IMR-90 (cell line): ENCODE measurements around the gene IRF2BP2. TPM values are rescaled to one million over a fixed set of nuclear protein-coding genes. Genes with fewer than 3 reads are reported as not detected.

ENCODE experiments used
- ATAC-seq: fragments of 200-7000 bp; cut with Tn5 transposase; 2 replicates; pipeline ENCODE4 v1.9.1; 2020; ENCODE audit warnings: low read depth, mild to moderate bottlenecking, moderate library complexity
- BruUV-seq: library from RNA; stranded (reverse); fragments of 400-500 nt; replicated peaks from 2 replicates; lab custom pipeline; 2021; lab: Mats Ljungman, UMichigan
- CTCF ChIA-PET: fragments of 300-600 bp; formaldehyde crosslinking; extraction: SDS; loops from one replicate; lab custom pipeline; 2021; ENCODE audit warnings: antibody characterized with exemption; lab: Yijun Ruan, JAX
- POLR2A ChIA-PET: fragments of 300-600 bp; sonication (Branson Sonifier 250); formaldehyde crosslinking; loops from one replicate; lab custom pipeline; 2022; ENCODE audit warnings: antibody characterized with exemption; ENCODE audit not compliant: unreplicated experiment; lab: Charles Lee
- DNase-seq: peaks from one replicate; pipeline ENCODE4 v3.0.0; 2013
- H2AFZ ChIP-seq: replicated peaks from 2 replicates; pipeline ENCODE3; 2013; ENCODE audit warnings: low read length, mild to moderate bottlenecking; ENCODE audit not compliant: poor library complexity
- H2AK5ac ChIP-seq: 2 replicates; pipeline ENCODE4 v1.6.1; 2013; ENCODE audit warnings: low read depth, low read length, inconsistent platforms
- H2AK9ac ChIP-seq: replicated peaks from 2 replicates; pipeline ENCODE3; 2013; ENCODE audit warnings: mild to moderate bottlenecking, low read depth, low read length, moderate library complexity; ENCODE audit not compliant: poor library complexity
- H2BK120ac ChIP-seq: 2 replicates; pipeline ENCODE4 v1.6.1; 2013; ENCODE audit warnings: low read depth, low read length, inconsistent platforms
- H2BK15ac ChIP-seq: 3 replicates; pipeline ENCODE4 v1.6.1; 2013; ENCODE audit warnings: low read depth, low read length, inconsistent platforms
- H2BK20ac ChIP-seq: 2 replicates; pipeline ENCODE4 v1.6.1; 2013; ENCODE audit warnings: low read depth, mild to moderate bottlenecking, inconsistent platforms, low read length, moderate library complexity
- H2BK5ac ChIP-seq: 2 replicates; pipeline ENCODE4 v1.6.1; 2013; ENCODE audit warnings: mild to moderate bottlenecking, low read depth, low read length, inconsistent platforms; ENCODE audit not compliant: poor library complexity, severe bottlenecking
- H3K14ac ChIP-seq: replicated peaks from 2 replicates; pipeline ENCODE4 v1.6.1; 2013; ENCODE audit warnings: low read depth, low read length, inconsistent platforms
- H3K18ac ChIP-seq: 2 replicates; pipeline ENCODE4 v1.6.1; 2013; ENCODE audit warnings: low read depth, low read length, control low read depth
- H3K23ac ChIP-seq: 2 replicates; pipeline ENCODE4 v1.6.1; 2013; ENCODE audit warnings: low read depth, low read length, inconsistent platforms
- H3K27ac ChIP-seq: 2 replicates; pipeline ENCODE4 v1.5.1; 2013; ENCODE audit warnings: mild to moderate bottlenecking, control low read depth, low read length; ENCODE audit not compliant: insufficient read depth
- H3K27me3 ChIP-seq: 2 replicates; pipeline ENCODE4 v1.6.1; 2013; ENCODE audit warnings: low read length; ENCODE audit not compliant: control insufficient read depth, insufficient read depth
- H3K36me3 ChIP-seq: 2 replicates; pipeline ENCODE4 v1.6.1; 2013; ENCODE audit warnings: low read length, mixed read lengths; ENCODE audit not compliant: control insufficient read depth, insufficient read depth
- H3K4ac ChIP-seq: 2 replicates; pipeline ENCODE4 v1.6.1; 2013; ENCODE audit warnings: low read depth, low read length, inconsistent platforms
- H3K4me1 ChIP-seq: 2 replicates; pipeline ENCODE4 v1.6.1; 2013; ENCODE audit warnings: low read length, mixed read lengths; ENCODE audit not compliant: control insufficient read depth, insufficient read depth
- H3K4me2 ChIP-seq: 2 replicates; pipeline ENCODE4 v1.6.1; 2013; ENCODE audit warnings: low read depth, mild to moderate bottlenecking, control low read depth, low read length, moderate library complexity
- H3K4me3 ChIP-seq: 2 replicates; pipeline ENCODE4 v1.5.1; 2013; ENCODE audit warnings: low read depth, mild to moderate bottlenecking, control low read depth, low read length, moderate library complexity; ENCODE audit not compliant: insufficient read depth
- H3K56ac ChIP-seq: 2 replicates; pipeline ENCODE4 v1.6.1; 2013; ENCODE audit warnings: low read length, inconsistent platforms; ENCODE audit not compliant: insufficient read depth; ENCODE audit errors: extremely low read depth
- H3K79me1 ChIP-seq, 2 experiments: 2 replicates each; pipeline ENCODE4 v1.6.1; 2013; ENCODE audit warnings: low read length in 2 of 2, inconsistent platforms in 1 of 2, low read depth in 1 of 2
- H3K9ac ChIP-seq: 2 replicates; pipeline ENCODE4 v1.6.1; 2013; ENCODE audit warnings: low read depth, low read length, control low read depth
- H3K9me1 ChIP-seq: 2 replicates; pipeline ENCODE4 v1.6.1; 2013; ENCODE audit warnings: low read length, inconsistent platforms; ENCODE audit not compliant: insufficient read depth
- H3K9me3 ChIP-seq: 2 replicates; pipeline ENCODE4 v1.6.1; 2013; ENCODE audit warnings: low read length; ENCODE audit not compliant: control insufficient read depth, insufficient read depth
- H4K20me1 ChIP-seq: 2 replicates; pipeline ENCODE4 v1.6.1; 2013; ENCODE audit warnings: low read length, inconsistent platforms; ENCODE audit not compliant: insufficient read depth
- H4K5ac ChIP-seq: 2 replicates; pipeline ENCODE4 v1.6.1; 2013; ENCODE audit warnings: mild to moderate bottlenecking, low read depth, low read length, control low read depth
- H4K8ac ChIP-seq, 2 experiments: 2 replicates each; pipeline ENCODE4 v1.6.1; 2013; ENCODE audit warnings: low read depth in 2 of 2, low read length in 2 of 2, control low read depth in 1 of 2, inconsistent platforms in 1 of 2
- H4K91ac ChIP-seq: 2 replicates; pipeline ENCODE4 v1.6.1; 2013; ENCODE audit warnings: low read depth, low read length, inconsistent platforms; ENCODE audit not compliant: insufficient read depth
- CHD1 ChIP-seq: IDR thresholded peaks from 2 replicates; pipeline ENCODE4 v1.6.1; 2012; ENCODE audit warnings: low read depth, low read length, improper control_type of control experiment
- RAD21 ChIP-seq: IDR thresholded peaks from 2 replicates; pipeline ENCODE4 v1.6.1; 2012; ENCODE audit warnings: low read length, improper control_type of control experiment
- USF2 ChIP-seq: fragments of 150-350 bp; IDR thresholded peaks from 2 replicates; pipeline ENCODE4 v1.6.1; 2017; ENCODE audit warnings: mild to moderate bottlenecking, antibody characterized with exemption, low read length, low read depth
- WGBS, 2 experiments: methylation state at CpG; one replicate each; pipeline versions ENCODE4 v1.1.5 to v1.1.7; 2013; ENCODE audit warnings: missing lambda C conversion rate in 2 of 2; ENCODE audit not compliant: insufficient read length in 1 of 2; ENCODE audit errors: extremely low coverage in 2 of 2; 5-methylcytosine and 5-hydroxymethylcytosine counted together
- dilution Hi-C: fragments of 300-500 bp; cut with HindIII; formaldehyde crosslinking; loops from one replicate; pipeline ENCODE4 v1.14.3; 2018; ENCODE audit warnings: low sequenced_read_pairs; ENCODE audit not compliant: unreplicated experiment
- in situ Hi-C: fragments of 300-500 bp; cut with MboI; formaldehyde crosslinking; loops from 3 replicates; pipeline ENCODE4 v1.14.3; 2019; ENCODE audit warnings: low sequenced_read_pairs, inconsistent platforms, mixed read lengths
- intact Hi-C: fragments of 100-400 bp; cut with micrococcal nuclease; formaldehyde crosslinking; loops from 2 replicates; pipeline ENCODE4 v1.10.0; 2022
- polyA plus RNA-seq, 3 experiments: library from polyadenylated mRNA; depleted of rRNA; stranded (reverse); fragments of >200 nt; gene quantifications; 2 replicates each; pipeline ENCODE4 v1.2.3, GENCODE V29; 2012; ENCODE audit warnings: low replicate concordance in 1 of 3
- total RNA-seq: library from RNA; depleted of rRNA; stranded (reverse); fragments of >200 nt; gene quantifications from 2 replicates; pipeline ENCODE4 v1.2.3, GENCODE V29; 2012
- TF ChIP-seq, protein P1 (sequence below): conservative IDR thresholded peaks from 2 replicates; pipeline ENCODE4 v1.5.1; 2012; ENCODE audit warnings: mild to moderate bottlenecking, low read depth, low read length, improper control_type of control experiment

The IRF2BP2 gene
- total and polyA plus RNA-seq, 2 of the 4 experiments (the other 2 are of a cell fraction), result 47.0 to 66.6 TPM

DNA sequence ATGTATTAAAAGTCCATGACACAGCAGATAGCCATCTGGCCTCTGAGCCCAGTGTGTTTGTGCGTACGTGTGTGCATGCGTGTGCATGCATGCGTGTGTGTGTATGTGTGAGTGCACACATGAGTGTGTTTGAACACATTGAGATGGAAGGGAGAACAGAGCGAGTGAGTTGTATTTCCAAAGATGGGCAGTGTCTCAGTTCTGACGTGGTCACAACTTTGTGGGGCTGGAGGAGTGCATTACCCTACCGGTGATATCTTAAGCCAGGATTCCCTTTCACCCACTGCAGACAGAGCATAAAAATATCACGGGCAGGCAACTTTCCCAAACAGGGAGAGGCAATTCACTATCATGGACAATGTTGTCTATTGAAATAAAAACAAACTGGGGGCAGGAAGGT lies 27.8 kb downstream of the IRF2BP2 start:
- H3K27me3 ChIP-seq, result peaks cover 5% of the 10 kb centered on the region; the same call in 1 of the 2 replicates
- in situ Hi-C loops, result loop anchor here (25.0 kb wide), 1 partner anchor 470 kb away; no protein-coding TSS in a partner anchor
- POLR2A ChIA-PET, result no interaction called here

More for the DNA sequence above, 27.8 kb downstream of the IRF2BP2 start:
- Histone ChIP-seq H2BK15ac (no peak overlapping the region), H2AFZ (no peak overlapping the region), H3K56ac (no peak overlapping the region), H3K27ac (no peak overlapping the region), H4K8ac (no peak overlapping the region), H4K91ac (no peak overlapping the region), H2BK20ac (no peak overlapping the region), H2AK9ac (no peak overlapping the region), H2BK120ac (no peak overlapping the region), H3K9me1 (no peaks in the 10 kb centered on the region; the same call in none of the 2 replicates), H3K14ac (no peak overlapping the region), H4K5ac (no peak overlapping the region; the same call in 1 of the 2 replicates), H2AK5ac (no peak overlapping the region), H3K9ac (no peak overlapping the region), H3K9me3 (no peaks in the 10 kb centered on the region), H3K79me1 (no peaks in the 10 kb centered on the region), H3K4me3 (no peak overlapping the region), H3K23ac (no peak overlapping the region), H3K18ac (no peak overlapping the region), H2BK5ac (no peak overlapping the region), H4K20me1 (no peaks in the 10 kb centered on the region), H3K4me2 (no peak overlapping the region), H3K36me3 (no peaks in the 10 kb centered on the region), H3K4ac (no peak overlapping the region), H3K4me1 (peaks cover 1% of the 10 kb centered on the region)
- CTCF ChIA-PET, result interaction anchor here (0.7 kb wide), 1 partner anchor 136 kb away, joined by 3 read pairs; no protein-coding TSS in a partner anchor
- ATAC-seq, result no peak
- no CpG with 5 or more reads among the region's 8 CpGs for WGBS, 2 experiments
- no peak for DNase-seq
- no TSS peak for BruUV-seq
- dilution Hi-C loops (no loop called here), intact Hi-C loops (no loop called here)
- no peak for TF ChIP-seq RAD21
- TF ChIP-seq, protein P1, sequence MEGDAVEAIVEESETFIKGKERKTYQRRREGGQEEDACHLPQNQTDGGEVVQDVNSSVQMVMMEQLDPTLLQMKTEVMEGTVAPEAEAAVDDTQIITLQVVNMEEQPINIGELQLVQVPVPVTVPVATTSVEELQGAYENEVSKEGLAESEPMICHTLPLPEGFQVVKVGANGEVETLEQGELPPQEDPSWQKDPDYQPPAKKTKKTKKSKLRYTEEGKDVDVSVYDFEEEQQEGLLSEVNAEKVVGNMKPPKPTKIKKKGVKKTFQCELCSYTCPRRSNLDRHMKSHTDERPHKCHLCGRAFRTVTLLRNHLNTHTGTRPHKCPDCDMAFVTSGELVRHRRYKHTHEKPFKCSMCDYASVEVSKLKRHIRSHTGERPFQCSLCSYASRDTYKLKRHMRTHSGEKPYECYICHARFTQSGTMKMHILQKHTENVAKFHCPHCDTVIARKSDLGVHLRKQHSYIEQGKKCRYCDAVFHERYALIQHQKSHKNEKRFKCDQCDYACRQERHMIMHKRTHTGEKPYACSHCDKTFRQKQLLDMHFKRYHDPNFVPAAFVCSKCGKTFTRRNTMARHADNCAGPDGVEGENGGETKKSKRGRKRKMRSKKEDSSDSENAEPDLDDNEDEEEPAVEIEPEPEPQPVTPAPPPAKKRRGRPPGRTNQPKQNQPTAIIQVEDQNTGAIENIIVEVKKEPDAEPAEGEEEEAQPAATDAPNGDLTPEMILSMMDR, result no peak
- TF ChIP-seq CHD1, result no peak
- TF ChIP-seq USF2, result no peak
